GM18858 (cell line): ENCODE measurements around the gene TRIM72.
"Not testable (repeated sequence)": the region's sequence is repeated elsewhere in the genome, so short reads cannot be mapped to it uniquely, and the experiment has no call there.

Source experiments
- ATAC-seq: cut with Tn5 transposase; IDR thresholded peaks from one replicate; pipeline ENCODE4 v1.9.1; 2021; ENCODE audit not compliant: unreplicated experiment

The TRIM72 gene

GRCh38 chr16:31278853-31279252, 64.9 kb downstream of the TRIM72 start:
- not testable (repeated sequence) for ATAC-seq
